Measurements from ENCODE around the gene ABLIM1. TPM values are rescaled to one million over a fixed set of nuclear protein-coding genes. Genes with fewer than 3 reads are reported as not detected.

Gene ABLIM1
- total RNA-seq, 4 donors from 2014 or later = 185 to 345 (median 304) TPM

DNA sequence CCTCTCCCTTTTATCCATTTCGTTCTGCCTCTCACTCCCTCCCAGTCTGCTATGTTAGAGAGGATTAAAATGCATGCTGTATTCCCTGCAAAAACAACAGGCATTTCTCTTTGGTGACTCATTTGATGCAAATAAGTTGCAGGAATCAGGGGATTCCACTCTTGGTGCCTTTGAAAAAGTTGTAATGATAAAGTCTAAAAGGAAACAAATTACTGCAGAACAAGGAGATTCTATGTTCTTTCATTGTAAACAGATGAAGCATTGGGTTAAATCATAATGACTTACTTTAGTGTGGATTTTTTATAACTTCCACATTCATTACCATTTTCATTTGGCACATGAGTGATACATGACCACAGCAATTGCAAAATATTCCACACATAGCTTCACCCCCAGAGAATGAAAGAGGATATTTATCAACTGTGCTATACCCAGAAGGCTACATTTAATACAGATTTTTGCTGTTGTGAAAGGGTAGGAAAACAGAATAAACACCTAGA, 33.4 kb upstream of the ABLIM1 start:
- intact Hi-C loops (cut with DNase I) = loop anchor here (5.0 to 10.0 kb wide), 2 partner anchors 139 to 217 kb away; no protein-coding TSS in a partner anchor
- no peak overlapping the region for H3K4me3 ChIP-seq
- H3K4me1 ChIP-seq = peaks cover 0 to 15% (median 0%) of the 10 kb centered on the region in 3 donors
- H3K27me3 ChIP-seq = no peaks in the 10 kb centered on the region
- DNase-seq = no peak
- no peaks in the 10 kb centered on the region for H3K36me3 ChIP-seq
- no peaks in the 10 kb centered on the region for H3K9me3 ChIP-seq
- H3K27ac ChIP-seq = no peak overlapping the region
- TF ChIP-seq, protein P1, sequence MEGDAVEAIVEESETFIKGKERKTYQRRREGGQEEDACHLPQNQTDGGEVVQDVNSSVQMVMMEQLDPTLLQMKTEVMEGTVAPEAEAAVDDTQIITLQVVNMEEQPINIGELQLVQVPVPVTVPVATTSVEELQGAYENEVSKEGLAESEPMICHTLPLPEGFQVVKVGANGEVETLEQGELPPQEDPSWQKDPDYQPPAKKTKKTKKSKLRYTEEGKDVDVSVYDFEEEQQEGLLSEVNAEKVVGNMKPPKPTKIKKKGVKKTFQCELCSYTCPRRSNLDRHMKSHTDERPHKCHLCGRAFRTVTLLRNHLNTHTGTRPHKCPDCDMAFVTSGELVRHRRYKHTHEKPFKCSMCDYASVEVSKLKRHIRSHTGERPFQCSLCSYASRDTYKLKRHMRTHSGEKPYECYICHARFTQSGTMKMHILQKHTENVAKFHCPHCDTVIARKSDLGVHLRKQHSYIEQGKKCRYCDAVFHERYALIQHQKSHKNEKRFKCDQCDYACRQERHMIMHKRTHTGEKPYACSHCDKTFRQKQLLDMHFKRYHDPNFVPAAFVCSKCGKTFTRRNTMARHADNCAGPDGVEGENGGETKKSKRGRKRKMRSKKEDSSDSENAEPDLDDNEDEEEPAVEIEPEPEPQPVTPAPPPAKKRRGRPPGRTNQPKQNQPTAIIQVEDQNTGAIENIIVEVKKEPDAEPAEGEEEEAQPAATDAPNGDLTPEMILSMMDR (IDR thresholded peaks at IDR 0.05) = no peak
- TF ChIP-seq POLR2A (IDR thresholded peaks at IDR 0.05) = no peak
- WGBS, 2 donors = 31% methylated on average over 1 of the region's 1 CpG

DNA sequence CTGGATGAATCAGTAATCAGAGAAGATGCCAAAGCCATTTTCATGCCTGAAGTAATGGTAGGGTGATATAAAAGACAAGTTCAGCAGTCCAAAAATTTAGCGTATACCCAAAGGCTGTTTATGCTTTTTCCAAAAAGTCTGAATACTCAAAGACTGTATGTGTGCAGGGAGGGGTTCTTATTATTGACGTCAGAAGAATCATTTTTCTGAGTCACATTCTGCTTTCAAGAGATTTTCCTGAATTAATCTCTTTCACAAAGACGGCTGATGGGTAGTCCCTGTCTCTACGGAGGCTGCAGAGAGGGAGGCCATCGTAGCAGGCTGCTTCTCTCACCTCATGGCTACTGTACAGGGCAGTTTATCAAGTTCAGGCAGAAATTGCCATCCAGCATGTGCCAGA, 30.7 kb upstream of the ABLIM1 start:
- Histone ChIP-seq H3K27me3 (no peaks in the 10 kb centered on the region), H3K4me3 (no peak overlapping the region), H3K27ac (no peak overlapping the region), H3K36me3 (no peaks in the 10 kb centered on the region), H3K4me1 (peaks cover 9 to 22% (median 16%) of the 10 kb centered on the region in 3 donors), H3K9me3 (no peaks in the 10 kb centered on the region)
- intact Hi-C loops (cut with DNase I) = no loop called here
- no peak for DNase-seq
- no peak for TF ChIP-seq POLR2A (IDR thresholded peaks at IDR 0.05)
- WGBS, 2 donors = 61 to 70% methylated on average over 3 to 5 of the region's 5 CpGs

DNA sequence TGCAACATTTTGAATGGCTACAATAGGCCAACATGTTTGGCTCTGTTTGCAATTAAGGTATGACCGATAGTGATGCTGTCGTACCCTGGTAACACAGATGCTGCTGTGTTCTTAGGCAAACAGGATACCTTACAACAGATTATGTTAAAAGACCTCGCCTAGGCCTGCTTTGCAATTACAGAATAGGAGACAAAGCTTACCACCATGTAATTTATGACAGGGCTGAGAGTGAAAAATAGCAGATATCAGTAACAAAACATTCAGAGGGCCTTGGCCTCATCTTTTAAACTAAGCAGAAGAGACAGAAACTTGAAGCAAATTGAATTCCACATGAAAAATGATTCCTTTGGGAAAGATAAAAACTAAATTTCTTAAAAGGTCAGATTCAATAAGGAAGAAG, 29.4 kb upstream of the ABLIM1 start:
- no peak for TF ChIP-seq POLR2A (IDR thresholded peaks at IDR 0.05)
- TF ChIP-seq, protein P1 (IDR thresholded peaks at IDR 0.05) = no peak
- Histone ChIP-seq H3K4me3 (no peak overlapping the region), H3K4me1 (peaks cover 17 to 34% (median 19%) of the 10 kb centered on the region in 3 donors), H3K36me3 (no peaks in the 10 kb centered on the region), H3K27ac (no peak overlapping the region), H3K27me3 (no peaks in the 10 kb centered on the region), H3K9me3 (no peaks in the 10 kb centered on the region)
- intact Hi-C loops (cut with DNase I) = no loop called here
- DNase-seq = no peak
- WGBS, 2 donors = 61 to 72% methylated on average over 3 of the region's 3 CpGs

DNA sequence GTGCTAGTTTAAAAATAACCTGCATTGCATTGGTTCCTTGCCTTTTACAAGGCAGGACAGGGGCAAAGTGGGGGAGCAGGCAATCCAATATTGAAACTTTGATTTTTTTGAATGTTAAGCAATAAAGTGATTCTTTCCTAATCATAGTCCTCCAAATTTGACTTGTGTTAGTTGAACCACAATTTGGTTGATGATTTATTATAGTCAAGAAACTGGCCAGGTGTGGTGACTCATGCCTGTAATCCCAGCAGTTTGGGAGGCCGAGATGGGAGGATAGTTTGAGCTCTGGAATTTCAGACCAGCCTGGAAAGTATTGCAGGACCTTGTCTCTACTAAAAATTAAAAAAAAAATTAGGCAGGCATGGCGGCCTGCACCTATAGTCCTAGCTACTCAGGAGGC, 27.9 kb upstream of the ABLIM1 start:
- Histone ChIP-seq H3K4me1 (peaks cover 26 to 48% (median 26%) of the 10 kb centered on the region in 3 donors), H3K9me3 (no peaks in the 10 kb centered on the region), H3K27ac (peak overlapping the region in 2 of 4 donors; percentile 81 to 84), H3K36me3 (no peaks in the 10 kb centered on the region), H3K27me3 (no peaks in the 10 kb centered on the region), H3K4me3 (no peak overlapping the region)
- intact Hi-C loops (cut with DNase I) = no loop called here
- no peak for DNase-seq
- 58 to 59% methylated on average over 2 of the region's 2 CpGs for WGBS, 2 donors
- TF ChIP-seq POLR2A (IDR thresholded peaks at IDR 0.05) = no peak
- TF ChIP-seq, protein P1 (IDR thresholded peaks at IDR 0.05) = no peak

DNA sequence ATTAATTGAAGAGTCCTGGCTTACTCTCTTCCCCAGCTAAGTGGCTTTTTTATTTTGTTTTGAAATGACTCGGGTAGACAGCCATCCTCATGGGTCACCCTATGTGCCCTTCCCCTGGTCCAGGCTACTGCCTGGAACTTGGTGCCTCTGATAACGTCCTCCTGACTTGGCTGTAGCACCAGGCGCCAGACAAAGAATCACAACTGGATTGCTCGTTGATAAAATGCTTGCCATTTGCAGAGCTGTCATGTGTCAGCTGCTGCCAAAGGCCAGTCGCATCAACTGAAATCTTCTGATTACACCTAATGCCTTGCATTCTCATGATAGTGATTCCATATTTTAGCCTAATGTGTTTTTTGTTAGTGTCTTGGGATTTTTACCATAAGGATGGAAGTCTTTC, 27.4 kb upstream of the ABLIM1 start:
- intact Hi-C loops (cut with DNase I) = no loop called here
- H3K9me3 ChIP-seq = no peaks in the 10 kb centered on the region
- peaks cover 26 to 52% (median 28%) of the 10 kb centered on the region in 3 donors for H3K4me1 ChIP-seq
- TF ChIP-seq, protein P1 (IDR thresholded peaks at IDR 0.05) = no peak
- no peak for TF ChIP-seq POLR2A (IDR thresholded peaks at IDR 0.05)
- 63 to 70% methylated on average over 5 of the region's 5 CpGs for WGBS, 2 donors
- H3K27me3 ChIP-seq = no peaks in the 10 kb centered on the region
- no peak overlapping the region for H3K4me3 ChIP-seq
- no peak for DNase-seq
- H3K36me3 ChIP-seq = no peaks in the 10 kb centered on the region
- peak overlapping the region; percentile 80 to 86 (median 82) for H3K27ac ChIP-seq

DNA sequence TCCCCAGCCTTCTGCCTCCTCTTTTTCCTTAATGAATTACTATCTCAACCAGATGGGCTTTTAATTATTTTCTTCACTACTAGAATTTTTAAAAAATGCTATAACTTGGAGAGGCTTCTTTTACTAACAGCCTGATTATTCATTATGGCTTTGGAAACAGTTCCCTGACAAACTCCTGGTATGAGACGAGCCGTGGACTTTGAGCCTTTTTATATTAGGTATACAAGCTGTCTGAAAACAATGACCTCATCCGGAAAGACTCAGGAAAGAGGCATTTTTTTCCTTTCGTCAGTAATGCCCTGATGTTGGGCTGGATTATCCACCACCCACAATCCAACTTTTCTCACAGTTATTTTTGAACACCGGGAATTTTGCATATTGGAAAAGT, 26.7 kb upstream of the ABLIM1 start:
- no peak for DNase-seq
- H3K9me3 ChIP-seq = no peaks in the 10 kb centered on the region
- 8 to 13% methylated on average over 5 of the region's 5 CpGs for WGBS, 2 donors

More for the DNA sequence above, 26.7 kb upstream of the ABLIM1 start:
- Histone ChIP-seq H3K4me1 (peaks cover 26 to 58% (median 28%) of the 10 kb centered on the region in 3 donors), H3K27ac (peak overlapping the region; percentile 80 to 86 (median 82)), H3K36me3 (no peaks in the 10 kb centered on the region), H3K4me3 (peak overlapping the region in 3 of 4 donors; percentile 39 to 57 (median 42)), H3K27me3 (no peaks in the 10 kb centered on the region)
- TF ChIP-seq POLR2A (IDR thresholded peaks at IDR 0.05) = no peak
- TF ChIP-seq, protein P1 (IDR thresholded peaks at IDR 0.05) = no peak
- intact Hi-C loops (cut with DNase I) = no loop called here
